HepG2 (cell line): ENCODE measurements around the gene CLDN9. TPM values are rescaled to one million over a fixed set of nuclear protein-coding genes. Genes with fewer than 3 reads are reported as not detected.

ENCODE experiments used
- ASH2L ChIP-seq: fragments of 300-600, 200-600 bp; sonication (generic); IDR thresholded peaks from 2 replicates; pipeline ENCODE4 v1.7.0; 2017; ENCODE audit warnings: low read depth, mild to moderate bottlenecking, moderate library complexity, mixed read lengths, low read length; ENCODE audit not compliant: insufficient read length
- HDAC6 ChIP-seq: fragments of 200-600 bp; sonication (generic); IDR thresholded peaks from 2 replicates; pipeline ENCODE4 v1.7.0; 2017; ENCODE audit warnings: mild to moderate bottlenecking, antibody characterized with exemption, low read length, low read depth
- HNF1A ChIP-seq, 2 experiments: sonication (generic) in 1 of 2; formaldehyde crosslinking in 1 of 2; IDR thresholded peaks; 2 replicates each; pipeline versions ENCODE4 v1.4.0 to v1.6.1; 2016 to 2020; ENCODE audit warnings: borderline replicate concordance in 1 of 2, low read depth in 1 of 2, mild to moderate bottlenecking in 1 of 2, missing genetic modification reagents in 1 of 2
- MAFK ChIP-seq, 2 experiments: IDR thresholded peaks in 1 of 2; conservative IDR thresholded peaks in 1 of 2; 2 replicates each; pipeline ENCODE4 v1.6.1; 2011; ENCODE audit warnings: improper control_type of control experiment in 2 of 2, low read length in 2 of 2
- MED1 ChIP-seq: sonication (generic); formaldehyde crosslinking; IDR thresholded peaks from 2 replicates; pipeline ENCODE4 v1.4.0; 2020; ENCODE audit warnings: missing genetic modification reagents
- MYPOP ChIP-seq: sonication (generic); formaldehyde crosslinking; IDR thresholded peaks from 2 replicates; pipeline ENCODE4 v1.8.1; 2023; ENCODE audit warnings: mild to moderate bottlenecking, moderate library complexity, missing genetic modification reagents
- NFRKB ChIP-seq: fragments of 450-650 bp; IDR thresholded peaks from 2 replicates; pipeline ENCODE4 v1.6.1; 2017
- PHF21A ChIP-seq: sonication (generic); formaldehyde crosslinking; IDR thresholded peaks from 2 replicates; pipeline ENCODE4 v1.5.0; 2020; ENCODE audit warnings: mild to moderate bottlenecking, missing genetic modification reagents
- RARA ChIP-seq: IDR thresholded peaks from 2 replicates; pipeline ENCODE4 v1.6.1; 2016; ENCODE audit warnings: missing genetic modification reagents, missing compliant biosample characterization
- SAP130 ChIP-seq: IDR thresholded peaks from 2 replicates; pipeline ENCODE4 v1.6.1; 2016; ENCODE audit warnings: low read depth
- ZBTB2 ChIP-seq: sonication (generic); formaldehyde crosslinking; IDR thresholded peaks from 2 replicates; pipeline ENCODE4 v1.8.0; 2022; ENCODE audit warnings: low read depth, missing genetic modification reagents
- ZBTB3 ChIP-seq: sonication (generic); formaldehyde crosslinking; IDR thresholded peaks from 2 replicates; pipeline ENCODE4 v1.4.0; 2020; ENCODE audit warnings: low read depth, mild to moderate bottlenecking, moderate library complexity, missing genetic modification reagents, borderline replicate concordance
- ZBTB4 ChIP-seq: sonication (generic); formaldehyde crosslinking; IDR thresholded peaks from 2 replicates; pipeline ENCODE4 v1.4.0; 2020; ENCODE audit warnings: missing genetic modification reagents, mild to moderate bottlenecking, borderline replicate concordance
- ZNF790 ChIP-seq: sonication (generic); formaldehyde crosslinking; IDR thresholded peaks from 2 replicates; pipeline ENCODE4 v1.8.0; 2022; ENCODE audit warnings: missing genetic modification reagents, mild to moderate bottlenecking, borderline replicate concordance
- ZNF800 ChIP-seq: sonication (generic); formaldehyde crosslinking; IDR thresholded peaks from 2 replicates; pipeline ENCODE4 v1.4.0; 2020; ENCODE audit warnings: missing genetic modification reagents
- polyA plus RNA-seq, 8 experiments: library from polyadenylated mRNA; depleted of rRNA in 3 of 8; stranded (reverse) in 7 of 8; unstranded in 1 of 8; fragments of >200 nt; fragmentation: Illumina TruSeq in 4 of 8; extraction: Trizol in 4 of 8; gene quantifications; 2 replicates each; pipeline versions ENCODE4 v1.2.1 to v1.2.3, GENCODE V29; 2011 to 2016; ENCODE audit warnings: low read depth in 4 of 8, missing spikeins in 1 of 8, mixed read lengths in 1 of 8; ENCODE audit not compliant: insufficient read depth in 1 of 8
- total RNA-seq, 5 experiments: library from RNA; depleted of rRNA; stranded (reverse); fragments of >200 nt; fragmentation: Illumina TruSeq; extraction: Trizol; gene quantifications; 2 replicates each; pipeline ENCODE4 v1.2.3, GENCODE V29; 2016; ENCODE audit warnings: low read depth in 1 of 5

Gene CLDN9
- total and polyA plus RNA-seq, 2 of the 13 experiments (the other 11 are each of a cell fraction or from before 2014, with no cell fraction given), result 0.15 to 0.26 TPM

- no peak for TF ChIP-seq HNF1A (IDR thresholded peaks at IDR 0.05; ENCODE audit: low read depth)
- TF ChIP-seq HNF1A (CRISPR knock-in tag; IDR thresholded peaks at IDR 0.05; ENCODE audit: borderline replicate concordance), result peak; percentile 82; the same call in 1 of the 2 replicates
- TF ChIP-seq MED1 (CRISPR knock-in tag), result peak; percentile 80; the same call in 1 of the 2 replicates
- peak; percentile 79 for TF ChIP-seq SAP130 (CRISPR knock-in tag)
- no peak for TF ChIP-seq HDAC6
- 0 out of 2 replicates have a peak, but pooled peaks have one; percentile 40 for TF ChIP-seq ZBTB2 (CRISPR knock-in tag)
- TF ChIP-seq ASH2L, result peak; percentile 42
- no peak; the same call in 1 of the 2 replicates for TF ChIP-seq ZNF800
- TF ChIP-seq MYPOP (CRISPR knock-in tag), result peak; percentile 78
- TF ChIP-seq ZBTB4 (CRISPR knock-in tag), result 0 out of 2 replicates have a peak, but pooled peaks have one; percentile 50
- TF ChIP-seq PHF21A (CRISPR knock-in tag), result peak; percentile 77
- no peak for TF ChIP-seq MAFK (conservative IDR thresholded peaks at IDR 0.05 in 1 of 2, IDR thresholded peaks at IDR 0.05 in 1 of 2; ENCODE audit: low read length in 2 of 2)
- TF ChIP-seq ZNF790 (CRISPR knock-in tag), result no peak
- TF ChIP-seq NFRKB, result no peak
- TF ChIP-seq ZBTB3 (CRISPR knock-in tag), result no peak; the same call in 1 of the 2 replicates
- no peak; the same call in 1 of the 2 replicates for TF ChIP-seq RARA (CRISPR knock-in tag)
Observed at GRCh38 chr16:3059041-3059722, 46.5 kb downstream of the CLDN9 start (continued).
